GM21786 (cell line): ENCODE results near the gene RASGEF1C.
"Not testable (repeated sequence)": the region's sequence is repeated elsewhere in the genome, so short reads cannot be mapped to it uniquely, and the experiment has no call there.

Experiments used
- ATAC-seq: cut with Tn5 transposase; IDR thresholded peaks from one replicate; pipeline ENCODE4 v1.9.1; 2021; ENCODE audit not compliant: unreplicated experiment

RASGEF1C gene

GRCh38 chr5:180211761-180212035 lies 2.7 kb upstream of the RASGEF1C start:
- no peak for ATAC-seq

- ATAC-seq: no peak
These were observed 2.1 kb upstream of the RASGEF1C start for GRCh38 chr5:180210961-180211760.

- not testable (repeated sequence) for ATAC-seq
These were observed 1.1 kb upstream of the RASGEF1C start for GRCh38 chr5:180210077-180210476.

GRCh38 chr5:180208435-180209081 lies 453 bp downstream of the RASGEF1C start:
- ATAC-seq: peak; percentile 16

- ATAC-seq: no peak
These were observed 975 bp downstream of the RASGEF1C start for GRCh38 chr5:180208038-180208434.

GRCh38 chr5:180207593-180207992 lies 1.4 kb downstream of the RASGEF1C start:
- no peak for ATAC-seq

GRCh38 chr5:180206993-180207392 lies 2.0 kb downstream of the RASGEF1C start:
- ATAC-seq: no peak

- no peak for ATAC-seq
These were observed 3.1 kb downstream of the RASGEF1C start for GRCh38 chr5:180205916-180206315.

GRCh38 chr5:180204276-180204819 lies 4.7 kb downstream of the RASGEF1C start:
- ATAC-seq: no peak

GRCh38 chr5:180202939-180203573 lies 6.0 kb downstream of the RASGEF1C start:
- ATAC-seq: no peak

- no peak for ATAC-seq
These were observed 7.7 kb downstream of the RASGEF1C start for GRCh38 chr5:180201051-180201987.

GRCh38 chr5:180199390-180199789 lies 9.6 kb downstream of the RASGEF1C start:
- no peak for ATAC-seq

- ATAC-seq: no peak
These were observed 10.8 kb downstream of the RASGEF1C start for GRCh38 chr5:180198208-180198607.

- no peak for ATAC-seq
These were observed 11.9 kb downstream of the RASGEF1C start for GRCh38 chr5:180197016-180197702.

- no peak for ATAC-seq
These were observed 14.3 kb downstream of the RASGEF1C start for GRCh38 chr5:180194410-180195345.

- no peak for ATAC-seq
These were observed 15.1 kb downstream of the RASGEF1C start for GRCh38 chr5:180193749-180194375.

- ATAC-seq: no peak
These were observed 17.3 kb downstream of the RASGEF1C start for GRCh38 chr5:180191716-180192115.

GRCh38 chr5:180187767-180188166 lies 21.2 kb downstream of the RASGEF1C start:
- no peak for ATAC-seq

GRCh38 chr5:180180846-180181245 lies 28.2 kb downstream of the RASGEF1C start:
- ATAC-seq: no peak
